ENCODE results near the gene PTCD3. TPM values are rescaled to one million over a fixed set of nuclear protein-coding genes. Genes with fewer than 3 reads are reported as not detected.

PTCD3 gene
- total RNA-seq = 23.5 and 62.7 TPM in 2 replicates

GRCh38 chr2:86105969-86106945 lies at the start of gene PTCD3:
Gene PTCD3, plus strand, starts transcription at chr2:86106235. Its CDS starts 13 bp downstream, at chr2:86106248.

GRCh38 chr2:86105252-86105968 lies 625 bp upstream of the PTCD3 start, which contains the start of gene POLR1A:
Gene POLR1A, minus strand, starts transcription at chr2:86105886. Its CDS starts 110 bp downstream, at chr2:86105776.

Other genes starting within 250 kb of the PTCD3 start
- 7.8 and 16.6 TPM in 2 replicates for gene ST3GAL5, start 217.2 kb upstream of the PTCD3 start, total RNA-seq
- gene POLR1A, start 349 bp upstream of the PTCD3 start, total RNA-seq = 17.3 and 22.8 TPM in 2 replicates
- 58.2 and 75.6 TPM in 2 replicates for gene IMMT, start 89.2 kb downstream of the PTCD3 start, total RNA-seq
- 24.9 and 33.0 TPM in 2 replicates for gene MRPL35, start 93.2 kb downstream of the PTCD3 start, total RNA-seq
- 0.13 and 0.40 TPM in 2 replicates for gene REEP1, start 231.4 kb downstream of the PTCD3 start, total RNA-seq